Suprapubic skin (tissue), 4 donors: ENCODE measurements around the gene GNAI2. TPM values are rescaled to one million over a fixed set of nuclear protein-coding genes. Genes with fewer than 3 reads are reported as not detected.
"Not testable (repeated sequence)": the region's sequence is repeated elsewhere in the genome, so short reads cannot be mapped to it uniquely, and the experiment has no call there.

Experiments
- DNase-seq, 2 donors: peaks; one replicate each; pipeline ENCODE4 v3.0.0-alpha.2; 2019; ENCODE audit warnings: low spot score in 2 of 2
- H3K27ac ChIP-seq: fragments of 200-600 bp; sonication (generic); one replicate; pipeline ENCODE4 v1.5.1; 2019
- H3K27me3 ChIP-seq: fragments of 200-600 bp; sonication (generic); one replicate; pipeline ENCODE4 v1.5.1; 2019
- H3K36me3 ChIP-seq: fragments of 200-600 bp; sonication (generic); one replicate; pipeline ENCODE4 v1.5.1; 2019
- H3K4me1 ChIP-seq: fragments of 200-600 bp; sonication (generic); one replicate; pipeline ENCODE4 v1.5.1; 2019
- H3K4me3 ChIP-seq: fragments of 200-600 bp; sonication (generic); one replicate; pipeline ENCODE4 v1.5.1; 2019; ENCODE audit warnings: mild to moderate bottlenecking
- H3K9me3 ChIP-seq: fragments of 200-600 bp; sonication (generic); one replicate; pipeline ENCODE4 v1.5.1; 2019
- CTCF ChIP-seq, 2 donors: fragments of 200-600 bp in 1 of 2; fragments of 450-650 bp in 1 of 2; sonication (generic) in 1 of 2; IDR thresholded peaks; one replicate each; pipeline ENCODE4 v1.5.1; 2016 to 2019; ENCODE audit warnings: antibody characterized with exemption in 2 of 2, mild to moderate bottlenecking in 1 of 2, moderate library complexity in 1 of 2
- EP300 ChIP-seq: sonication (generic); formaldehyde crosslinking; IDR thresholded peaks from one replicate; pipeline ENCODE4 v1.6.1; 2017; ENCODE audit warnings: antibody characterized with exemption
- POLR2A ChIP-seq, 2 donors: fragments of 450-650 bp; IDR thresholded peaks; one replicate each; pipeline ENCODE4 v1.6.1; 2017; ENCODE audit warnings: antibody characterized with exemption in 2 of 2, mild to moderate bottlenecking in 2 of 2, moderate library complexity in 2 of 2
- POLR2AphosphoS5 ChIP-seq, 3 donors: sonication (generic); formaldehyde crosslinking; IDR thresholded peaks; one replicate each; pipeline ENCODE4 v1.6.1; 2017; ENCODE audit warnings: antibody characterized with exemption in 3 of 3
- WGBS: methylation state at CpG from one replicate; pipeline ENCODE4 v1.1.5; 2018; 5-methylcytosine and 5-hydroxymethylcytosine counted together
- total RNA-seq, 4 donors: library from RNA; depleted of rRNA; stranded (reverse); fragments of >200 nt; gene quantifications; one replicate each; pipeline ENCODE4 v1.1.0, GENCODE V29; 2016

GNAI2 gene
- total RNA-seq, 4 donors from 2014 or later, result 70.9 to 91.3 (median 76.7) TPM

GRCh38 chr3:50269460-50269859 is 33.5 kb downstream of the GNAI2 start:
- TF ChIP-seq EP300, result no peak
- TF ChIP-seq POLR2AphosphoS5 (IDR thresholded peaks at IDR 0.05), result no peak
- TF ChIP-seq CTCF (IDR thresholded peaks at IDR 0.05), result no peak
- no peak for TF ChIP-seq POLR2A (IDR thresholded peaks at IDR 0.05)
- H3K27me3 ChIP-seq, result peaks cover 7% of the 10 kb centered on the region
- WGBS, result 58% methylated on average over 4 of the region's 4 CpGs
- peak overlapping the region; percentile 6 for H3K4me3 ChIP-seq
- H3K9me3 ChIP-seq, result no peaks in the 10 kb centered on the region
- peak overlapping the region; percentile 12 for H3K27ac ChIP-seq
- H3K36me3 ChIP-seq, result no peaks in the 10 kb centered on the region
- peaks cover 83% of the 10 kb centered on the region for H3K4me1 ChIP-seq
- DNase-seq, result peak in 1 of 2 donors; percentile 79

GRCh38 chr3:50269977-50270413 is 34.0 kb downstream of the GNAI2 start:
- DNase-seq, result no peak
- TF ChIP-seq POLR2A (IDR thresholded peaks at IDR 0.05) (no peak), CTCF (IDR thresholded peaks at IDR 0.05) (no peak), EP300 (no peak), POLR2AphosphoS5 (IDR thresholded peaks at IDR 0.05) (no peak)
- Histone ChIP-seq H3K9me3 (no peaks in the 10 kb centered on the region), H3K4me3 (no peak overlapping the region), H3K27ac (no peak overlapping the region), H3K27me3 (peaks cover 11% of the 10 kb centered on the region), H3K4me1 (peaks cover 84% of the 10 kb centered on the region), H3K36me3 (no peaks in the 10 kb centered on the region)
- WGBS, result 100% methylated on average over 1 of the region's 8 CpGs

GRCh38 chr3:50270422-50271224 is 34.6 kb downstream of the GNAI2 start:
- no peak overlapping the region for H3K27ac ChIP-seq
- peak in 1 of 2 donors; percentile 76 for DNase-seq
- H3K4me3 ChIP-seq, result no peak overlapping the region
- peaks cover 84% of the 10 kb centered on the region for H3K4me1 ChIP-seq
- peaks cover 17% of the 10 kb centered on the region for H3K27me3 ChIP-seq
- H3K36me3 ChIP-seq, result no peaks in the 10 kb centered on the region
- TF ChIP-seq POLR2A (IDR thresholded peaks at IDR 0.05) (no peak), EP300 (no peak), CTCF (IDR thresholded peaks at IDR 0.05) (no peak), POLR2AphosphoS5 (IDR thresholded peaks at IDR 0.05) (no peak)
- H3K9me3 ChIP-seq, result no peaks in the 10 kb centered on the region
- 78% methylated on average over 18 of the region's 19 CpGs for WGBS

GRCh38 chr3:50271314-50271936 is 35.4 kb downstream of the GNAI2 start:
- no peak for DNase-seq
- 77% methylated on average over 9 of the region's 10 CpGs for WGBS
- H3K9me3 ChIP-seq, result no peaks in the 10 kb centered on the region
- H3K4me1 ChIP-seq, result peaks cover 82% of the 10 kb centered on the region
- no peak for TF ChIP-seq CTCF (IDR thresholded peaks at IDR 0.05)
- TF ChIP-seq POLR2A (IDR thresholded peaks at IDR 0.05), result no peak
- no peak for TF ChIP-seq EP300
- TF ChIP-seq POLR2AphosphoS5 (IDR thresholded peaks at IDR 0.05), result no peak
- H3K4me3 ChIP-seq, result no peak overlapping the region
- peaks cover 23% of the 10 kb centered on the region for H3K27me3 ChIP-seq
- no peaks in the 10 kb centered on the region for H3K36me3 ChIP-seq
- no peak overlapping the region for H3K27ac ChIP-seq

DNA sequence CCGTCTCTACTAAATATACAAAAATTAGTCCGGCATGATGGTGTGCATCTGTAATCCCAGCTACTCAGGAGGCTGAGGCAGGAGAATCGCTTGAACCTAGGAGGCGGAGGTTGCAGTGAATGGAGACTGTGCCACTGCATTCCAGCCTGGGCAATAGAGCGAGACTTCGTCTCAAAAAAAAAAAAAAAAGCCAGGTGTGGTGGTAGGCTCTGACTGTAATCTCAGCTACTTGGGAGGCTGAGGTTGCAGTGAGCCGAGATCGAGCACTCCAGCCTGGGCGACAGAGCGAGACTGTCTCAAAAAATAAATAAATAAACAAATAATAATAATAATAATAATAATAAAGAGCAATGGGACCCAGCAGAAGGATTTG is 36.5 kb downstream of the GNAI2 start:
- peaks cover 71% of the 10 kb centered on the region for H3K4me1 ChIP-seq
- WGBS, result 60% methylated on average over 10 of the region's 10 CpGs
- H3K9me3 ChIP-seq, H3K36me3 ChIP-seq, DNase-seq, H3K4me3 ChIP-seq, H3K27ac ChIP-seq: not testable (repeated sequence)
- peaks cover 23% of the 10 kb centered on the region for H3K27me3 ChIP-seq
